DND-41 (cell line): ENCODE data around the gene SLC12A4.

Source experiments
- ATAC-seq: fragments of 200-7000 bp; cut with Tn5 transposase; 3 replicates; pipeline ENCODE4 v1.9.1; 2021; ENCODE audit warnings: low read depth; ENCODE audit not compliant: insufficient read depth
- DNase-seq: peaks from one replicate; pipeline ENCODE4 v3.0.0-alpha.2; 2020
- H2AFZ ChIP-seq: 2 replicates; pipeline ENCODE4 v1.6.0; 2012; ENCODE audit warnings: low read depth, low read length
- H3K27ac ChIP-seq: 2 replicates; pipeline ENCODE4 v1.5.1; 2012; ENCODE audit warnings: low read length, inconsistent platforms
- H3K27me3 ChIP-seq: fragments of 200-600 bp; sonication (generic); 2 replicates; pipeline ENCODE4 v1.6.0; 2012; ENCODE audit warnings: low read length, mild to moderate bottlenecking, inconsistent platforms; ENCODE audit not compliant: insufficient read depth, poor library complexity
- H3K36me3 ChIP-seq: 2 replicates; pipeline ENCODE4 v1.5.1; 2012; ENCODE audit warnings: low read length, inconsistent platforms; ENCODE audit not compliant: insufficient read depth
- H3K4me1 ChIP-seq: 2 replicates; pipeline ENCODE4 v1.5.1; 2012; ENCODE audit warnings: mild to moderate bottlenecking, low read length; ENCODE audit not compliant: insufficient read depth
- H3K4me2 ChIP-seq: 2 replicates; pipeline ENCODE4 v1.6.0; 2012; ENCODE audit warnings: mild to moderate bottlenecking, moderate library complexity, low read length, inconsistent platforms; ENCODE audit not compliant: insufficient read depth
- H3K4me3 ChIP-seq, 2 experiments: fragments of 200-600 bp in 1 of 2; shearing (Covaris generic) in 1 of 2; 2 replicates each; pipeline ENCODE4 v1.5.1; 2012 to 2016; ENCODE audit warnings: inconsistent platforms in 2 of 2, low read length in 2 of 2, mild to moderate bottlenecking in 2 of 2, low read depth in 1 of 2, moderate library complexity in 1 of 2
- H3K79me2 ChIP-seq: 2 replicates; pipeline ENCODE4 v1.6.0; 2012; ENCODE audit warnings: low read length, inconsistent platforms; ENCODE audit not compliant: insufficient read depth
- H3K9ac ChIP-seq: 2 replicates; pipeline ENCODE4 v1.6.0; 2012; ENCODE audit warnings: low read depth, mild to moderate bottlenecking, inconsistent platforms, low read length, moderate library complexity
- H3K9me3 ChIP-seq: 2 replicates; pipeline ENCODE4 v1.5.1; 2012; ENCODE audit warnings: low read length, moderate library complexity, mild to moderate bottlenecking, inconsistent platforms; ENCODE audit not compliant: insufficient read depth, severe bottlenecking
- H4K20me1 ChIP-seq: 2 replicates; pipeline ENCODE4 v1.6.0; 2012; ENCODE audit warnings: low read length; ENCODE audit not compliant: insufficient read depth
- EZH2 ChIP-seq: IDR thresholded peaks from 3 replicates; pipeline ENCODE4 v1.6.1; 2012; ENCODE audit warnings: borderline replicate concordance, low read depth, mild to moderate bottlenecking, moderate library complexity, low read length, inconsistent platforms; ENCODE audit not compliant: severe bottlenecking
- TF ChIP-seq, protein P1 (sequence below): IDR thresholded peaks from 2 replicates; pipeline ENCODE4 v1.5.1; 2012; ENCODE audit warnings: borderline replicate concordance, low read length, moderate library complexity, mild to moderate bottlenecking; ENCODE audit not compliant: poor library complexity, severe bottlenecking; ENCODE audit errors: extremely low read depth

The SLC12A4 gene

DNA sequence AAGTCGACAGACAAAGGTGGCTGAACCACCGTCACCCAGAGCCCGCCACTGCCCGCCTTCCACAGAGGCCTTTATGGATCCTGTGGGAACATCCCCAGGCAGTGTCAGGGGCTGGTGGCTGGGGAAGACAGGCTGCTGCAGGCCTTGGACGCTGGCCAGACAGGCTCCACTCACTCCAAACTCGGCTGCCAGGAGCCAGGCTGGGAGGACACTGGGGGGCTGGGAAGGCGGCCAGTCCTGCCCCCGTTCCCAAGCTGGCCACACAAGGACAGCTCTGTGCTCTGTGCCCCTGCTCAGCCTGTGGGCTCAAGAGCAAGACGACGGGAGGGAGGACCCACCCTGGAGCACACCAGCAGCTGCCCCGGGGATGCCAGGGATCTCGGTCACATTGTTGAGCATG lies 17.0 kb downstream of the SLC12A4 start:
- no peak for ATAC-seq
- Histone ChIP-seq H3K27me3 (no peaks in the 10 kb centered on the region), H3K9me3 (no peaks in the 10 kb centered on the region), H3K27ac (no peak overlapping the region), H4K20me1 (no peaks in the 10 kb centered on the region), H3K4me2 (no peak overlapping the region), H3K79me2 (no peaks in the 10 kb centered on the region), H3K4me3 (no peak overlapping the region), H3K9ac (no peak overlapping the region), H3K4me1 (no peaks in the 10 kb centered on the region), H3K36me3 (peaks cover 67% of the 10 kb centered on the region), H2AFZ (no peak overlapping the region)
- DNase-seq = no peak
- no peak for TF ChIP-seq EZH2
- TF ChIP-seq, protein P1, sequence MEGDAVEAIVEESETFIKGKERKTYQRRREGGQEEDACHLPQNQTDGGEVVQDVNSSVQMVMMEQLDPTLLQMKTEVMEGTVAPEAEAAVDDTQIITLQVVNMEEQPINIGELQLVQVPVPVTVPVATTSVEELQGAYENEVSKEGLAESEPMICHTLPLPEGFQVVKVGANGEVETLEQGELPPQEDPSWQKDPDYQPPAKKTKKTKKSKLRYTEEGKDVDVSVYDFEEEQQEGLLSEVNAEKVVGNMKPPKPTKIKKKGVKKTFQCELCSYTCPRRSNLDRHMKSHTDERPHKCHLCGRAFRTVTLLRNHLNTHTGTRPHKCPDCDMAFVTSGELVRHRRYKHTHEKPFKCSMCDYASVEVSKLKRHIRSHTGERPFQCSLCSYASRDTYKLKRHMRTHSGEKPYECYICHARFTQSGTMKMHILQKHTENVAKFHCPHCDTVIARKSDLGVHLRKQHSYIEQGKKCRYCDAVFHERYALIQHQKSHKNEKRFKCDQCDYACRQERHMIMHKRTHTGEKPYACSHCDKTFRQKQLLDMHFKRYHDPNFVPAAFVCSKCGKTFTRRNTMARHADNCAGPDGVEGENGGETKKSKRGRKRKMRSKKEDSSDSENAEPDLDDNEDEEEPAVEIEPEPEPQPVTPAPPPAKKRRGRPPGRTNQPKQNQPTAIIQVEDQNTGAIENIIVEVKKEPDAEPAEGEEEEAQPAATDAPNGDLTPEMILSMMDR = no peak

DNA sequence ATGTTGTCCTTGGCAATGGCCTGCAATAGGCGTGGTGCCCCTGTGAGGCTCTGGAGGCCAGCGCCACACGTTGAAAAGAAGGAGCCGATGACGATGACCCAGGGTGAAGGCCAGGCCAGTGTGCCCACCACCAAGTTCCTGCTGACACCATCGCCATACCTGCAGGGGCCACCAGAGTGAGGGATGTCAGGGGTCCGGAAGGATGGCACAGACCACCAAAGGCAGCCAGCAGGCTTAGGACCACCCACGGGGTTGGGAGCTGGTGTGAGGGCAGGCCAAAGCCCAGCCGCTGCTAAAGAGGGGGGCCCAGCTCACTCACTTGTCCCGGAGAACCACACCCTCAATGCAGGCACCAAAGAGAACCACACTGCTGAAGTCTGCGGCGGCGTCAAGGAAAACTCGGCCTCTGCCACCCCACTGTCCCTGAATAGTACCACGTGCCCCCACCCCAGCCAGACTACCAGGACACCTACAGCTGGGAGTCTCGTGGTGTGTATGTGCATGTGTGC lies 18.0 kb downstream of the SLC12A4 start:
- H3K4me1 ChIP-seq = no peaks in the 10 kb centered on the region
- peaks cover 78% of the 10 kb centered on the region for H3K36me3 ChIP-seq
- H2AFZ ChIP-seq = no peak overlapping the region
- H3K4me3 ChIP-seq = no peak overlapping the region
- H3K9me3 ChIP-seq = no peaks in the 10 kb centered on the region
- DNase-seq (no peak), ATAC-seq (no peak)
- no peaks in the 10 kb centered on the region for H3K27me3 ChIP-seq
- H3K27ac ChIP-seq = no peak overlapping the region
- no peak overlapping the region for H3K9ac ChIP-seq
- no peaks in the 10 kb centered on the region for H3K79me2 ChIP-seq
- no peaks in the 10 kb centered on the region for H4K20me1 ChIP-seq
- TF ChIP-seq, protein P1 = no peak
- no peak for TF ChIP-seq EZH2
- H3K4me2 ChIP-seq = no peak overlapping the region

DNA sequence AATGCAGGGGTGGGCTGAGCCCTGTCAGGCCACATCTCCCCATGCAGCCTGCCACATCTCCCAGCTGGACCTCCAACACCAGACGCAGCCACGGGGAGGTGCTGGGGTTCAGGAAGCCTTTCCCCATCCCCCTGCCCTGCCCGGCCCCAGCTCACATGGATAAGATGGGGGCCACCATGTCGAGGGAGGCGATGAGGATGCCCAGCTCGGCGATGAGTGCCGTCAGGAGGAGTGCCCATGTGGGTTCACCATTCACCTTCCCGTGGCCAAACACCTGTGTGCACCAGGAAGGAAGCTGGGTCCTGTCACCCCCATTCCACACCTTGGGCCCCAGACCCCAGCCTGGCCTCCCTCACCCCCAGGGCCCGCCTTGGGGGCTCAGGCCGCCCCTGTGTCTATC lies 18.8 kb downstream of the SLC12A4 start:
- H3K4me3 ChIP-seq = no peak overlapping the region
- no peak overlapping the region for H3K9ac ChIP-seq
- H3K9me3 ChIP-seq = no peaks in the 10 kb centered on the region
- H4K20me1 ChIP-seq = no peaks in the 10 kb centered on the region
- H3K27ac ChIP-seq = no peak overlapping the region
- TF ChIP-seq, protein P1 = no peak
- H3K36me3 ChIP-seq = peaks cover 79% of the 10 kb centered on the region
- H3K27me3 ChIP-seq = no peaks in the 10 kb centered on the region
- no peak overlapping the region for H2AFZ ChIP-seq
- DNase-seq (no peak), ATAC-seq (no peak)
- no peak overlapping the region for H3K4me2 ChIP-seq
- H3K4me1 ChIP-seq = no peaks in the 10 kb centered on the region
- no peaks in the 10 kb centered on the region for H3K79me2 ChIP-seq

DNA sequence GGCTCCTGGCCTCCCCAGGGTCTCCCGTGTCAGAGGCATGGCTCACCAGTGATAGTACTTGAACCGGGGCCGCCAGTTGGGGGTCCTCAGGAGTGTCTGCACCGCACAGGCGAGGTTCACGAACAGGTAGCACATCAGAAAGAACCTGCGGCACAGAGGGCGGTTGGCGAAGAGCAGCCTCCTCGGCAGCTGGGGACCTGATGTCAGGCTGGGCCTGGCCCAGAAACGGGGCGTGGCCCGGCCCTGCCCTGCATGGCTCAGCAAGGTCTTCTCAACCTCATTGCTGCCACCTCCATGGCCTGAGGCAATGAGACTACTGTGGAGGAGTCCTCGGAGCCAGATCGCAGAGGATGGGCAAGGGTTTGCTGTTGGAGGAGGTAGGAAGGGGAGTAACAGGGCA lies 20.4 kb downstream of the SLC12A4 start:
- no peak for ATAC-seq
- Histone ChIP-seq H3K4me1 (no peaks in the 10 kb centered on the region), H2AFZ (no peak overlapping the region), H3K79me2 (no peaks in the 10 kb centered on the region), H3K9me3 (no peaks in the 10 kb centered on the region), H3K4me2 (no peak overlapping the region), H3K27ac (no peak overlapping the region), H4K20me1 (no peaks in the 10 kb centered on the region), H3K9ac (no peak overlapping the region), H3K4me3 (no peak overlapping the region), H3K36me3 (peaks cover 85% of the 10 kb centered on the region), H3K27me3 (no peaks in the 10 kb centered on the region)
- DNase-seq = no peak
- TF ChIP-seq, protein P1 = no peak
- no peak for TF ChIP-seq EZH2
